B cell (primary cell): ENCODE results near the gene MAP3K9.

ENCODE experiments used
- CTCF ChIP-seq: fragments of 200-600 bp; IDR thresholded peaks from one replicate; pipeline ENCODE4 v1.8.0; 2022; ENCODE audit warnings: antibody characterized with exemption, mild to moderate bottlenecking
- EZH2 ChIP-seq: IDR thresholded peaks from 2 replicates; pipeline ENCODE4 v1.6.1; 2012; ENCODE audit warnings: borderline replicate concordance, low read depth, mild to moderate bottlenecking, moderate library complexity, low read length; ENCODE audit not compliant: insufficient read depth, poor library complexity, severe bottlenecking

GRCh38 chr14:70847406-70848090 lies 38.2 kb upstream of the MAP3K9 start:
- TF ChIP-seq CTCF (no peak), EZH2 (no peak)
